B cell (primary cell): ENCODE measurements around the gene CPSF2. TPM values are rescaled to one million over a fixed set of nuclear protein-coding genes. Genes with fewer than 3 reads are reported as not detected.
A peak's percentile ranks its signal among the peaks of the same experiment; 100 is the strongest.

Experiments
- ATAC-seq: fragments of 200-7000 bp; cut with Tn5 transposase; one replicate; pipeline ENCODE4 v1.10.0; 2021; ENCODE audit warnings: low read depth, mild to moderate bottlenecking, moderate number of reproducible peaks, moderate library complexity
- CTCF ChIA-PET: fragments of 350-600 bp; sonication (Branson Sonifier 250); formaldehyde crosslinking; loops from one replicate; lab custom pipeline; 2021; ENCODE audit warnings: antibody characterized with exemption, inconsistent platforms; lab: Charles Lee
- POLR2A ChIA-PET: fragments of 350-600 bp; sonication (Branson Sonifier 250); formaldehyde crosslinking; loops from one replicate; lab custom pipeline; 2021; ENCODE audit warnings: antibody characterized with exemption; lab: Charles Lee
- DNase-seq: peaks from one replicate; pipeline ENCODE4 v3.0.0; 2013
- H2AFZ ChIP-seq: 2 replicates; pipeline ENCODE4 v1.6.1; 2012; ENCODE audit warnings: mild to moderate bottlenecking, low read depth, low read length; ENCODE audit not compliant: insufficient read depth, poor library complexity, severe bottlenecking
- H3K27ac ChIP-seq, 2 donors: 1 replicate in 1 of 2; 2 replicates in 1 of 2; pipeline ENCODE4 v1.5.1; 2012 to 2013; ENCODE audit warnings: low read length in 2 of 2, mild to moderate bottlenecking in 2 of 2, moderate library complexity in 1 of 2
- H3K27me3 ChIP-seq, 4 experiments: fragments of 200-600 bp in 1 of 4; sonication (generic) in 1 of 4; replicated peaks in 1 of 4; 1 replicate in 2 of 4; 2 replicates in 2 of 4; pipeline versions ENCODE4 v1.6.1 to v1.7.0; 2013 to 2016; ENCODE audit warnings: low read length in 3 of 4, mild to moderate bottlenecking in 2 of 4, mixed read lengths in 1 of 4, moderate library complexity in 1 of 4; ENCODE audit not compliant: insufficient read depth in 4 of 4, control insufficient read depth in 3 of 4; ENCODE audit errors: control extremely low read depth in 1 of 4
- H3K36me3 ChIP-seq, 2 experiments: replicated peaks in 1 of 2; 1 replicate in 1 of 2; 2 replicates in 1 of 2; pipeline versions ENCODE4 v1.6.1 to v1.7.1; 2013; ENCODE audit warnings: low read length in 1 of 2; ENCODE audit not compliant: insufficient read depth in 2 of 2, control insufficient read depth in 1 of 2; ENCODE audit errors: control extremely low read depth in 1 of 2, extremely low read depth in 1 of 2
- H3K4me1 ChIP-seq, 2 donors: fragments of 200-600 bp in 1 of 2; sonication (generic) in 1 of 2; 1 replicate in 1 of 2; 2 replicates in 1 of 2; pipeline versions ENCODE4 v1.5.1 to v1.6.1; 2013 to 2017; ENCODE audit warnings: low read length in 2 of 2; ENCODE audit not compliant: control insufficient read depth in 2 of 2, insufficient read depth in 2 of 2
- H3K4me2 ChIP-seq: replicated peaks from 2 replicates; pipeline ENCODE3; 2012; ENCODE audit warnings: mild to moderate bottlenecking, low read depth, low read length; ENCODE audit not compliant: poor library complexity, severe bottlenecking
- H3K4me3 ChIP-seq, 5 experiments: fragments of 200-600 bp in 1 of 5; sonication (generic) in 1 of 5; 1 replicate in 3 of 5; 2 replicates in 2 of 5; pipeline versions ENCODE4 v1.5.1 to v1.7.0; 2011 to 2016; ENCODE audit warnings: low read length in 4 of 5, mild to moderate bottlenecking in 4 of 5, low read depth in 2 of 5, control low read depth in 1 of 5, moderate library complexity in 1 of 5; ENCODE audit not compliant: insufficient read depth in 1 of 5; ENCODE audit errors: control extremely low read depth in 1 of 5, extremely low read depth in 1 of 5
- H3K79me2 ChIP-seq: fragments of 200-600 bp; sonication (generic); one replicate; pipeline ENCODE4 v1.6.0; 2016; ENCODE audit warnings: low read length; ENCODE audit not compliant: control insufficient read depth, insufficient read depth
- H3K9ac ChIP-seq: fragments of 200-600 bp; sonication (generic); 2 replicates; pipeline ENCODE4 v1.6.1; 2017; ENCODE audit warnings: mild to moderate bottlenecking, low read length, moderate library complexity
- H3K9me3 ChIP-seq, 3 donors: one replicate each; pipeline versions ENCODE4 v1.6.1 to v1.7.1; 2013; ENCODE audit warnings: low read length in 2 of 3; ENCODE audit not compliant: control insufficient read depth in 2 of 3, insufficient read depth in 1 of 3; ENCODE audit errors: control extremely low read depth in 1 of 3
- H4K20me1 ChIP-seq: 2 replicates; pipeline ENCODE4 v1.6.0; 2012; ENCODE audit warnings: mild to moderate bottlenecking, low read length; ENCODE audit not compliant: insufficient read depth, control insufficient read depth, poor library complexity, severe bottlenecking
- H3K27ac Mint-ChIP-seq: one replicate; pipeline ENCODE4 v1.8.0; 2021; ENCODE audit warnings: mixed read lengths
- H3K27me3 Mint-ChIP-seq: one replicate; pipeline ENCODE4 v1.8.0; 2021; ENCODE audit warnings: mixed read lengths
- H3K4me1 Mint-ChIP-seq: one replicate; pipeline ENCODE4 v1.8.0; 2021; ENCODE audit warnings: mixed read lengths
- H3K4me3 Mint-ChIP-seq: one replicate; pipeline ENCODE4 v1.8.0; 2021; ENCODE audit warnings: mixed read lengths
- H3K9me3 Mint-ChIP-seq: one replicate; pipeline ENCODE4 v1.8.0; 2022; ENCODE audit warnings: mixed read lengths; ENCODE audit not compliant: insufficient read depth
- EZH2 ChIP-seq: IDR thresholded peaks from 2 replicates; pipeline ENCODE4 v1.6.1; 2012; ENCODE audit warnings: borderline replicate concordance, low read depth, mild to moderate bottlenecking, moderate library complexity, low read length; ENCODE audit not compliant: insufficient read depth, poor library complexity, severe bottlenecking
- WGBS: methylation state at CpG from one replicate; pipeline ENCODE4 v1.1.5; 2013; ENCODE audit warnings: missing lambda C conversion rate; ENCODE audit not compliant: insufficient coverage; 5-methylcytosine and 5-hydroxymethylcytosine counted together
- intact Hi-C: fragments of 100-400 bp; cut with micrococcal nuclease; formaldehyde crosslinking; loops from one replicate; pipeline ENCODE4 v1.10.0; 2022
- polyA plus RNA-seq: library from polyadenylated mRNA; depleted of rRNA; stranded (reverse); fragments of >200 nt; gene quantifications from 2 replicates; pipeline ENCODE4 v1.2.3, GENCODE V29; 2012
- total RNA-seq, 2 donors: library from RNA; stranded (reverse); fragments of 120-200 nt in 1 of 2; gene quantifications; 1 replicate in 1 of 2; 2 replicates in 1 of 2; pipeline versions ENCODE4 v1.2.3 to v1.2.4, GENCODE V29; 2013 to 2022
- TF ChIP-seq, protein P1 (sequence below): fragments of 200-600 bp; IDR thresholded peaks from one replicate; pipeline ENCODE4 v1.8.0; 2022; ENCODE audit warnings: antibody characterized with exemption, mild to moderate bottlenecking

CPSF2 gene
- total and polyA plus RNA-seq, 2 donors (not counting 1 experiment from before 2014, with no cell fraction given), result 5.2 to 42.6 TPM

DNA sequence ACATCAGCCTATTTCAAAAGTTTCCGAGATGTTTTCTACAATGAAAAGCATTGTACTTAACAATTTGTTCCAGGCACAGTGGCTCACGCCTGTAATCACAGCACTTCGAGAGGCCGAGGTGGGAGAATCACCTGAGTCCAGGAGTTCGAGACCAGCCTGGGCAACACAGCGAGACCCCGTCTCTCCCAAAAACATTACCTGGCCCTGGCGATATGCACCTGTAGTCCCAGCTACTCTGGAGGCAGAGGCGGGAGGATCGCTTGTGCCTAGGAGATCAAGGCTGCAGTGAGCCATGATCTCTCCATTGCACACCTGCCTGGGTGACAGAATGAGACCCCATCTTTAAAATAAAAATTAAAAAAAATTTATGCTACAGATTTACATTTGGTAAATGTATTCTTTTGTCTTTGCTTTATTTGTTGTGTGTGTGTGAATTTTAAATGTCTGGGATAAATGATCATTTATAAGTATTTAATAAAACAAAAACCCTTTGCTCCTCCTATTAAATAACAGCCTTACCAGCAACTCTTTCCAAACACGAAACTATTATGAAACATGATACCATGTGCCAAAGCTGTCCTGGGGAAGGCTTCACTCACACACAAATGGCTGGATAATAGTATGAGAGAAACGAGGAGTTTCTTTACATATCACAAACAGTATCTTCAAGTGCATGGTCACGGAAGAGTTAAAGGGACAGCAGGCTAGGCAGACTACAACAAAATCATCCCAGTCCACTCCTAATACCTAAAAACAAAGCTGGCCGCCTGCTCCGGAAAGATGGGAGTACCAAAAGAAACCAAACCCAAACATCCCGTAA, 16.5 kb upstream of the CPSF2 start:
- 71% methylated on average over 11 of the region's 16 CpGs for WGBS
- intact Hi-C loops, result loop anchor here (5.0 kb wide), 1 partner anchor 1708 kb away; the partner anchor contains the start of gene CALM1
- Histone ChIP-seq H3K9me3 (no peaks in the 10 kb centered on the region), H3K36me3 (no peaks in the 10 kb centered on the region), H2AFZ (peak overlapping the region; percentile 94), H3K27me3 (no peaks in the 10 kb centered on the region), H3K4me3 (peak overlapping the region; percentile 74 to 90 (median 81)), H3K4me1 (peaks cover 5 to 27% of the 10 kb centered on the region in 2 donors), H3K9ac (peak overlapping the region; percentile 75), H3K4me2 (peak overlapping the region; percentile 83), H3K27ac (peak overlapping the region; percentile 77 to 83), H3K79me2 (peaks cover 61% of the 10 kb centered on the region), H4K20me1 (peaks cover 30% of the 10 kb centered on the region)
- ChIA-PET CTCF (interaction anchor here (3.1 kb wide), 1 partner anchor 16 kb away, joined by 50 read pairs; the partner anchor contains the start of genes CPSF2 and NDUFB1), POLR2A (interaction anchor here (0.6 to 2.3 kb wide), 4 partner anchors 8 to 65 kb away, joined by 4 to 25 read pairs (median 10); partner anchors contain the start of genes CPSF2, NDUFB1 and TRIP11)
- Mint-ChIP-seq H3K9me3 (no peaks in the 10 kb centered on the region), H3K4me1 (peaks cover 45% of the 10 kb centered on the region), H3K27ac (peak overlapping the region; percentile 90), H3K4me3 (peak overlapping the region; percentile 98), H3K27me3 (no peaks in the 10 kb centered on the region)
- ATAC-seq (no peak), DNase-seq (no peak)
- TF ChIP-seq, protein P1, sequence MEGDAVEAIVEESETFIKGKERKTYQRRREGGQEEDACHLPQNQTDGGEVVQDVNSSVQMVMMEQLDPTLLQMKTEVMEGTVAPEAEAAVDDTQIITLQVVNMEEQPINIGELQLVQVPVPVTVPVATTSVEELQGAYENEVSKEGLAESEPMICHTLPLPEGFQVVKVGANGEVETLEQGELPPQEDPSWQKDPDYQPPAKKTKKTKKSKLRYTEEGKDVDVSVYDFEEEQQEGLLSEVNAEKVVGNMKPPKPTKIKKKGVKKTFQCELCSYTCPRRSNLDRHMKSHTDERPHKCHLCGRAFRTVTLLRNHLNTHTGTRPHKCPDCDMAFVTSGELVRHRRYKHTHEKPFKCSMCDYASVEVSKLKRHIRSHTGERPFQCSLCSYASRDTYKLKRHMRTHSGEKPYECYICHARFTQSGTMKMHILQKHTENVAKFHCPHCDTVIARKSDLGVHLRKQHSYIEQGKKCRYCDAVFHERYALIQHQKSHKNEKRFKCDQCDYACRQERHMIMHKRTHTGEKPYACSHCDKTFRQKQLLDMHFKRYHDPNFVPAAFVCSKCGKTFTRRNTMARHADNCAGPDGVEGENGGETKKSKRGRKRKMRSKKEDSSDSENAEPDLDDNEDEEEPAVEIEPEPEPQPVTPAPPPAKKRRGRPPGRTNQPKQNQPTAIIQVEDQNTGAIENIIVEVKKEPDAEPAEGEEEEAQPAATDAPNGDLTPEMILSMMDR, result no peak
- TF ChIP-seq EZH2, result no peak

DNA sequence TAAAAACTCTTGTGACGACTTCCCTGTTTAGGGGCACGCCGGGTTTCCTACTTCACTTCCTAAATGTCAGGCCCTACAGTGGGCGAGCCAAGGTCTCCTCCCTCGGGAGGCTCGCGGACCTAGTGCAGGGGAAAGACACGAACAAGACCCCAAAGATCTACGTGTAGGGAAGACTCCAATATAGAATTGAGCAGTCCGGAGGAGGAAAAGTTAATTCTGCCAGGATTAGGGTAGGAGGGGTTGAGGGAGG, 16.0 kb upstream of the CPSF2 start:
- intact Hi-C loops, result loop anchor here (1.0 to 5.0 kb wide), 7 partner anchors 15 to 1709 kb away; partner anchors contain the start of genes CALM1, CPSF2, GOLGA5 and GON7
- peak; percentile 2 for ATAC-seq
- Histone ChIP-seq H3K4me2 (peak overlapping the region; percentile 83), H3K27me3 (no peaks in the 10 kb centered on the region), H3K4me3 (peak overlapping the region; percentile 74 to 90 (median 81)), H3K79me2 (peaks cover 55% of the 10 kb centered on the region), H3K9me3 (no peaks in the 10 kb centered on the region), H4K20me1 (peaks cover 29% of the 10 kb centered on the region), H3K36me3 (no peaks in the 10 kb centered on the region), H2AFZ (peak overlapping the region; percentile 94), H3K9ac (peak overlapping the region; percentile 75), H3K27ac (peak overlapping the region; percentile 77 to 83), H3K4me1 (peaks cover 5 to 27% of the 10 kb centered on the region in 2 donors)
- TF ChIP-seq, protein P1, result no peak
- no peak for TF ChIP-seq EZH2
- no peak for DNase-seq
- CTCF ChIA-PET, result interaction anchor here (0.7 to 3.2 kb wide), 7 partner anchors 12 to 688 kb away, joined by 3 to 50 read pairs (median 5); partner anchors contain the start of genes CPSF2, GOLGA5, NDUFB1 and TRIP11
- H3K27me3 Mint-ChIP-seq, result no peaks in the 10 kb centered on the region
- WGBS, result 1% methylated on average over 9 of the region's 10 CpGs
- peak overlapping the region; percentile 98 for H3K4me3 Mint-ChIP-seq
- H3K4me1 Mint-ChIP-seq, result peaks cover 42% of the 10 kb centered on the region
- POLR2A ChIA-PET, result interaction anchor here (0.6 to 2.3 kb wide), 4 partner anchors 9 to 66 kb away, joined by 4 to 25 read pairs (median 10); partner anchors contain the start of genes CPSF2, NDUFB1 and TRIP11
- H3K27ac Mint-ChIP-seq, result peak overlapping the region; percentile 90
- H3K9me3 Mint-ChIP-seq, result no peaks in the 10 kb centered on the region
